ENCODE measurements around the gene ACAD10. TPM values are rescaled to one million over a fixed set of nuclear protein-coding genes. Genes with fewer than 3 reads are reported as not detected.

The ACAD10 gene
- total and polyA plus RNA-seq, 2 of the 13 experiments (the other 11 are each of a cell fraction or from before 2014, with no cell fraction given), result 15.2 to 16.3 TPM

DNA sequence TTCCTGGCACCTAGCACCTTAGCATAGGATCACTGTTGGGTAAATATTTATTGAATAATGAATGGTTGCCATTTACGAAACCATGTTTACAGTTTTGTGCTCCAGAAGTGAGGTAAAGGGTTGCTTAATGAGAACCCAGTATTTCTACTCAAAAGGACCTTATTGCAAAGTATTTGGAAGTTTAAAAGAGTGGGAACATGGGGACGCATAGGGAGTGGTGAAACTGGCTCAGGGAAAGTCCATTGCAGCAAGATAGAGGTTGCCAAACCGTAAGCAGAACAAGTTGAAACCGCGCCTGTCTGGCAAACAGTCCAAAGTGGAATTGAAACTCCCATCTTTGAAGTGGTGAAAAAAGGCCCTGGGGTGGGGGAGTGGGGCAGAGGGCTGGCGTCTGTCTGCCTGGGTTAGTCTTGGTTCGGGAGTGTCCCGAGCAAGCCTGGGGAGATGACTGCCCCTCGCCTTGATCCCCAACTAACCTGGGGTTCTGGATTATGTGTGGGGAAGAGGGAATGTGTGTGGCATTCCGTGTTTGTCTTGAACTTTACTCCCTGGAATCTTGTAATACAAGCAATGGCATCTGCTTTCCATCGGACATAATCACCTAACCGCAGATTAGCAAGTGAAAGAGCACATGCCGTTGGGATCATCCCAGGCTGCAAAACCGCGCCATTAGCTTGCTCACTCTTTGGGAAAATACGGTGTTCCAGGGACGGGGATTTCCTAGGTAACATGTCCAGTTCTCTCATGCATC lies 88.1 kb downstream of the ACAD10 start:
- H3K4me2 ChIP-seq (ENCODE audit: low read depth, low read length), result peak overlapping the region; percentile 75
- TF ChIP-seq CREB1 (IDR thresholded peaks at IDR 0.05), result no peak
- no peak for TF ChIP-seq CREB1 (CRISPR knock-in tag; IDR thresholded peaks at IDR 0.05)
- no peak for TF ChIP-seq SAFB2 (CRISPR knock-in tag; IDR thresholded peaks at IDR 0.05; ENCODE audit: borderline replicate concordance, low read depth)
- TF ChIP-seq ZNF251 (CRISPR knock-in tag; IDR thresholded peaks at IDR 0.05), result no peak
- no peak for TF ChIP-seq MBNL3 (CRISPR knock-in tag; conservative IDR thresholded peaks at IDR 0.05)
- TF ChIP-seq ZNF724P (CRISPR knock-in tag; IDR thresholded peaks at IDR 0.05; ENCODE audit: borderline replicate concordance), result no peak
- TF ChIP-seq, protein P1, sequence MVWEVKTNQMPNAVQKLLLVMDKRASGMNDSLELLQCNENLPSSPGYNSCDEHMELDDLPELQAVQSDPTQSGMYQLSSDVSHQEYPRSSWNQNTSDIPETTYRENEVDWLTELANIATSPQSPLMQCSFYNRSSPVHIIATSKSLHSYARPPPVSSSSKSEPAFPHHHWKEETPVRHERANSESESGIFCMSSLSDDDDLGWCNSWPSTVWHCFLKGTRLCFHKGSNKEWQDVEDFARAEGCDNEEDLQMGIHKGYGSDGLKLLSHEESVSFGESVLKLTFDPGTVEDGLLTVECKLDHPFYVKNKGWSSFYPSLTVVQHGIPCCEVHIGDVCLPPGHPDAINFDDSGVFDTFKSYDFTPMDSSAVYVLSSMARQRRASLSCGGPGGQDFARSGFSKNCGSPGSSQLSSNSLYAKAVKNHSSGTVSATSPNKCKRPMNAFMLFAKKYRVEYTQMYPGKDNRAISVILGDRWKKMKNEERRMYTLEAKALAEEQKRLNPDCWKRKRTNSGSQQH (CRISPR knock-in tag; IDR thresholded peaks at IDR 0.05; ENCODE audit: low read depth), result no peak
- TF ChIP-seq, protein P2, sequence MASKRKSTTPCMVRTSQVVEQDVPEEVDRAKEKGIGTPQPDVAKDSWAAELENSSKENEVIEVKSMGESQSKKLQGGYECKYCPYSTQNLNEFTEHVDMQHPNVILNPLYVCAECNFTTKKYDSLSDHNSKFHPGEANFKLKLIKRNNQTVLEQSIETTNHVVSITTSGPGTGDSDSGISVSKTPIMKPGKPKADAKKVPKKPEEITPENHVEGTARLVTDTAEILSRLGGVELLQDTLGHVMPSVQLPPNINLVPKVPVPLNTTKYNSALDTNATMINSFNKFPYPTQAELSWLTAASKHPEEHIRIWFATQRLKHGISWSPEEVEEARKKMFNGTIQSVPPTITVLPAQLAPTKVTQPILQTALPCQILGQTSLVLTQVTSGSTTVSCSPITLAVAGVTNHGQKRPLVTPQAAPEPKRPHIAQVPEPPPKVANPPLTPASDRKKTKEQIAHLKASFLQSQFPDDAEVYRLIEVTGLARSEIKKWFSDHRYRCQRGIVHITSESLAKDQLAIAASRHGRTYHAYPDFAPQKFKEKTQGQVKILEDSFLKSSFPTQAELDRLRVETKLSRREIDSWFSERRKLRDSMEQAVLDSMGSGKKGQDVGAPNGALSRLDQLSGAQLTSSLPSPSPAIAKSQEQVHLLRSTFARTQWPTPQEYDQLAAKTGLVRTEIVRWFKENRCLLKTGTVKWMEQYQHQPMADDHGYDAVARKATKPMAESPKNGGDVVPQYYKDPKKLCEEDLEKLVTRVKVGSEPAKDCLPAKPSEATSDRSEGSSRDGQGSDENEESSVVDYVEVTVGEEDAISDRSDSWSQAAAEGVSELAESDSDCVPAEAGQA (IDR thresholded peaks at IDR 0.05; ENCODE audit: low read depth), result no peak; the same call in 1 of the 2 replicates
- TF ChIP-seq, protein P2 (CRISPR knock-in tag; IDR thresholded peaks at IDR 0.05; ENCODE audit: borderline replicate concordance), result no peak
- no peak for TF ChIP-seq HES4 (CRISPR knock-in tag; IDR thresholded peaks at IDR 0.05; ENCODE audit: borderline replicate concordance)
- no peak for TF ChIP-seq ZNF383 (CRISPR knock-in tag; IDR thresholded peaks at IDR 0.05; ENCODE audit: borderline replicate concordance)
- no peak for TF ChIP-seq FOSL2 (CRISPR knock-in tag; IDR thresholded peaks at IDR 0.05)
- TF ChIP-seq, protein P3, sequence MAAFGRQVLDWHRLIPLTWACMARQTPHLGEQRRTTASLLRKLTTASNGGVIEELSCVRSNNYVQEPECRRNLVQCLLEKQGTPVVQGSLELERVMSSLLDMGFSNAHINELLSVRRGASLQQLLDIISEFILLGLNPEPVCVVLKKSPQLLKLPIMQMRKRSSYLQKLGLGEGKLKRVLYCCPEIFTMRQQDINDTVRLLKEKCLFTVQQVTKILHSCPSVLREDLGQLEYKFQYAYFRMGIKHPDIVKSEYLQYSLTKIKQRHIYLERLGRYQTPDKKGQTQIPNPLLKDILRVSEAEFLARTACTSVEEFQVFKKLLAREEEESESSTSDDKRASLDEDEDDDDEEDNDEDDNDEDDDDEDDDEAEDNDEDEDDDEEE (CRISPR knock-in tag; IDR thresholded peaks at IDR 0.05), result no peak
- no peak for TF ChIP-seq ZNF3 (CRISPR knock-in tag; IDR thresholded peaks at IDR 0.05)
- TF ChIP-seq ZNF761 (CRISPR knock-in tag; conservative IDR thresholded peaks at IDR 0.05), result no peak
- TF ChIP-seq BRD4 (CRISPR knock-in tag; IDR thresholded peaks at IDR 0.05), result no peak

More for the DNA sequence above, 88.1 kb downstream of the ACAD10 start:
- Histone ChIP-seq H3K27ac (ENCODE audit: extremely low read length, insufficient read depth, low read length) (peak overlapping the region; percentile 87), H3K27me3 (ENCODE audit: control insufficient read depth in 1 of 2, insufficient read depth in 2 of 2, low read length in 2 of 2) (no peaks in the 10 kb centered on the region), H3K36me3 (replicated peaks in 1 of 2; ENCODE audit: control insufficient read depth in 1 of 2, insufficient read depth in 2 of 2, low read length in 2 of 2) (no peaks in the 10 kb centered on the region; a peak in 1 of 5 replicates), H4K20me1 (ENCODE audit: insufficient read depth, low read length) (peaks cover 5% of the 10 kb centered on the region; the same call in 1 of the 2 replicates), H2AFZ (ENCODE audit: low read length) (no peak overlapping the region), H3K4me3 (replicated peaks in 1 of 3; ENCODE audit: insufficient read depth in 1 of 3, low read depth in 2 of 3, low read length in 3 of 3) (peak overlapping the region; percentile 16 to 62 (median 38); a peak in 5 of 6 replicates), H3K79me2 (ENCODE audit: insufficient read depth, low read length) (peaks cover 30% of the 10 kb centered on the region), H3K4me1 (ENCODE audit: insufficient read depth, low read length) (peaks cover 96% of the 10 kb centered on the region), H3K9me3 (ENCODE audit: low read length) (no peaks in the 10 kb centered on the region), H3K9ac (ENCODE audit: insufficient read depth, low read depth, low read length) (peak overlapping the region; percentile 56)
- POLR2A ChIA-PET, result interaction anchor here (1.0 to 1.8 kb wide), 3 partner anchors 11 to 88 kb away, joined by 3 to 7 read pairs (median 4); partner anchors contain the start of genes ACAD10 and BRAP
- WGBS (ENCODE audit: low lambda C conversion rate), result 4% methylated on average over 5 of the region's 17 CpGs
- ATAC-seq (peak; percentile 65), DNase-seq (ENCODE audit: low spot score) (peak; percentile 89), FAIRE-seq (peak; percentile 99)
- CTCF ChIA-PET (ENCODE audit: low intra/inter-chr PET ratio, low total read pairs), result interaction anchor here (0.9 kb wide), 1 partner anchor 13 kb away, joined by 3 read pairs; no protein-coding TSS in a partner anchor
- intact Hi-C loops (cut with micrococcal nuclease; ENCODE audit: unreplicated experiment) (no loop called here), in situ Hi-C loops (cut with HindIII; ENCODE audit: extremely low pct_ligation_motif_present, low pct_unique_long_range_greater_than_20kb) (no loop called here)
- TSS peak; percentile 63 for BruUV-seq (replicated peaks)

Measured in HepG2 (cell line).